ENCODE measurements around the gene CALML6.
"Not testable (repeated sequence)": the region's sequence is repeated elsewhere in the genome, so short reads cannot be mapped to it uniquely, and the experiment has no call there.

The CALML6 gene

DNA sequence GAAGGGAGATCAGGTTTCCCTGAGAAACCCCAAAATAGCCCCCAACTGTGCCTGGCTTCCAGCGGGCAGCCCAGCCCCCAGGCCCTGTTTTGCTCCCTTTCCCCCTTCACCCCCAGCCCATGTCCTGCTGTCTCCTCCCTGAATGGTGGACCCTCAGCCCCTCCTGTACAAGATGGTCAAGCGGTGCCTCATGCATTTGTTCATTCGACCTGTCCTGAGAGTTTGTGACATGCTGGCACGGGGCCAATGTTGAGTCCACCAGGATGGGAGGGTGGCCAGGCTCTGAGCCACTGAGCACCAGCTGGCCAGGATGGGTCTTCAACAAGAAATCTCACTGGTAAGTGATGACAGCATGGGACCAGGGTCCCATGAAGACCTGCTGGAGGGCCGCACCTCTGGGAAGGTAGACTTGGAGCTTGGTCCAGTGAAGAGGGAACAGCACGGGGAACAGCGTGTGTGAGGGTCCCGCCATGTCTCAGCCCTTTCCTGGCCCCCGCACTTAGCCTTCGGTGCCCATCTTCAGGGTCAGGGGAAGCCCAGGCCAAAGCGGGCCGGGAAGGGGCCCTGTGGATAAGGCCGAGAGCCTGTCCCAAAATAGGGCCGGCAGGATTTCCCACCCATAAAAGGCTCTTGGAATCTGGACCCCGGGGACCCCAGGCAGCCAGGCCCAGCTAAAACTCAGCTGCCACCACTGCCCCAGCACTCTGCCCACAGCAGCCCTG, at the start of gene CALML6:
Gene CALML6 (plus strand): TSS at position 290 of the 722 bp plus-strand sequence. CDS start 21 bp downstream, at position 311.
- DNase-seq (ENCODE audit: low spot score) = no peak

- DNase-seq (ENCODE audit: low spot score) = no peak
These were observed 47.9 kb upstream of the CALML6 start for GRCh38 chr1:1867164-1867563.

DNA sequence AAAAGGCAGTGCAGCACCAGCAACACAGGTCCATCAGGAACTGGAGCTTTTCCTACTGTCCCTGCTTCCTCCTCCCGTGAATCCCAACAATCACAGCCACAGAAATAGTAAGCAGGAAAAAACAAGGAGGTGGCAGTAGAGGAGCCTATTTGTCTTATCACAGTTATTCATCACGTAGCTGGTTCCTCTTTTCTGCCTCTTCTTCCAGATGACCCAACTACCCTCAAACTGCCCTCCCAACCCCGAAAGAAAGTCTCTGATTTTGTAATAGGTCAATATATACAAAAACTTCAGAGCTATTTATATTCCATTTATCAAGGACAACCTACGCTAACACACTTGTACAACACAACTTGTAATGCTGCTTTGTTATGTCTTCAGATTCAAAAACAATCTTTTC, 45.6 kb upstream of the CALML6 start:
- no peak for DNase-seq (ENCODE audit: low spot score)

DNA sequence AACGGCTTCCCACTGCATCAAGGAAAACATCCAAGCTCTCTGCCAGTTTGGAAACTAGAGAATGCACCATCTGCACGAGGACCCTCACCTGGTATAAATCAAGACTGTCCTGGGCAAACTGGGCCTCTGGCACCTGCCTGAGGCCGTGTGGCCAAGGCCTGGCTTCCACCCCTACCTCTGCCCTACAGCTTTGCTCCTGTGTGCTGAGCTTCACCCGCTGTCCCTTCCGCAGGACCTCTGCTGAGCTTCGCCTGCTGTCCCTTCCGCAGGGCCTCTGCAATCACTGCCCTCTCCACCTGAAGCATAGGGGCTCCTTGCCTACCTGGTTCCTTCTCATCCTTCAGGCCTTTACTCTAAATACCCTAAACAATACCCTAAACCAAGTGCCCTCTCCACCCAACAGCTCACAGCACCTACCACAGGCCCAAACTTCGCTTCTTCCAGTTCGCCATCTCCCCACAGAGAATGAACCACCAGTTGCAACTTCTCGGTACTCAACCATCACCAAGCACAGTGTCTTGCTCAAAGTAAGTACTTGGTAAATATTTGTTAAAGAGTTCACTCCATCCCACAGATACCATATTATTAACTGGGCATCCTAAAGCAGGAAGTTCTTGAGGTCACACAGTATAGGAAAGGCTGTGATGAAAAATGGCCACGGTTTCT, 42.6 kb upstream of the CALML6 start:
- no peak for DNase-seq (ENCODE audit: low spot score)

- DNase-seq (ENCODE audit: low spot score) = no peak
These were observed 41.9 kb upstream of the CALML6 start for GRCh38 chr1:1873186-1873585.

GRCh38 chr1:1874901-1875300, 40.2 kb upstream of the CALML6 start:
- no peak for DNase-seq (ENCODE audit: low spot score)

GRCh38 chr1:1875932-1876331, 39.1 kb upstream of the CALML6 start:
- DNase-seq (ENCODE audit: low spot score) = no peak

GRCh38 chr1:1876335-1876930, 38.6 kb upstream of the CALML6 start:
- no peak for DNase-seq (ENCODE audit: low spot score)

DNA sequence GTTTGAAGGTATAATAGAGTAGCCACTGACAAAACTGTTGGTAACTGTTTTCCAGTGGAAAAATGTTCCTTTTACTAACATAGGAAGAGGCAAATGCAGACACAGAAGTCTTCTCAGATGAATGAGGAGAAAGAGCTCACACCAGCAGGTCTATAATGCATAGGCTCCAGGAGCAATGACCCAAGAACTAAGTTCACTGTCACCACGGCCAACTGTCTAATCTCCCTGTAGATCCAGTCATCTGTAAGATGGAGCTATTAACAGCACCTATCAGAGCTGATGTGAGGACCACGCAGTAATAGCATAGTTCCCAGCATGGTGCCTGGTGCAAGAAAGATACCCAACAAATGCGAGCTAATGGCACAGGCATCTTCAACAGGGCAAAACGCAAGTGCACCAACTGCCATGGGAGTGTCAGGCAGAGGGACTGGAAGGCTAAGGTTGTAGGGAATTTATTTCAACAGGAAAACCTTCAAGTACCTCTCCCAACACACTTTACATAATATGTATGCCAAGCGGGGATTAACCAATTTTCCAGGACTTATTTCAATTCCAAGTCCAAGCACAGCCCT, 37.1 kb upstream of the CALML6 start:
- DNase-seq (ENCODE audit: low spot score) = no peak

DNA sequence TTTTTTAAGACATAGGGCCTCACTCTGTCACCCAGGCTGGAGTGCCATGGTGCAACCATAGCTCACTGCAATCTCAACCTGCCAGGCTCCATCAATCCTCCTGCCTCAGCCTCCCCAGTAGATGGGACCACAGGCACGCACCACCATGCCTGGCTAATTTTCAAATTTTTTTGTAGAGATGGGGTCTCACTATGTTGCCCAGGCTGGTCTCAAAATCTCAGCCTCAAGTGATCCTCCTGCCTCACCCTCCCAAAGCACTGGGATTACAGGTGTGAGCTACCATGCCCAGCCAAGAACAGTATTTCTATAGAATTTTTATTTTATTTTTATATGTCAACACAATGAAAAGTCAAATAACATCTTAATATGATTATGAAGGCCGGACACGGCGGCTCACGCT, 35.1 kb upstream of the CALML6 start:
- no peak for DNase-seq (ENCODE audit: low spot score)

- no peak for DNase-seq (ENCODE audit: low spot score)
These were observed 34.3 kb upstream of the CALML6 start for GRCh38 chr1:1880617-1881312.

DNA sequence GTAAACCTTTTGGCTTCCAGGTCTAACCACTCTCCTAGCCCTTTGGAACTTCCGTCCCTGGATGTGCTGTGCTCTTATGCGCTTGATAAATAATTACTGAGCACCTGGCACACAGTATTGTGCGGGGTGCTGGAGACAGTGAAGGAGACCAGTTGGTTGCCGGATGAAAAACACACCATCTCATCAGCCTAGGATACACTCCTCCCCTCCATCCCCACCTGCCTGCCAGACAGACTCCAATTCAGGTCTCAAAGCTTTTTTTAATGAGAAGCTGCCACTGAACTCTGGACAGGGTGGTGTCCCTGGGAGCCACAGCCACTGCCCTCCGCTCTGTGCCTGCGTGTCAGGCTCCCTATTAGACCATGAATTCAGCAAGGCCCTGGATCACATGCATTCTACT, 33.3 kb upstream of the CALML6 start:
- DNase-seq (ENCODE audit: low spot score) = no peak

- DNase-seq (ENCODE audit: low spot score) = no peak
These were observed 31.8 kb upstream of the CALML6 start for GRCh38 chr1:1883092-1883873.

- DNase-seq (ENCODE audit: low spot score) = not testable (repeated sequence)
These were observed 31.2 kb upstream of the CALML6 start for GRCh38 chr1:1883890-1884289.

- DNase-seq (ENCODE audit: low spot score) = no peak
These were observed 25.8 kb upstream of the CALML6 start for GRCh38 chr1:1889090-1889750.

GRCh38 chr1:1889847-1890505, 25.1 kb upstream of the CALML6 start:
- no peak for DNase-seq (ENCODE audit: low spot score)

DNA sequence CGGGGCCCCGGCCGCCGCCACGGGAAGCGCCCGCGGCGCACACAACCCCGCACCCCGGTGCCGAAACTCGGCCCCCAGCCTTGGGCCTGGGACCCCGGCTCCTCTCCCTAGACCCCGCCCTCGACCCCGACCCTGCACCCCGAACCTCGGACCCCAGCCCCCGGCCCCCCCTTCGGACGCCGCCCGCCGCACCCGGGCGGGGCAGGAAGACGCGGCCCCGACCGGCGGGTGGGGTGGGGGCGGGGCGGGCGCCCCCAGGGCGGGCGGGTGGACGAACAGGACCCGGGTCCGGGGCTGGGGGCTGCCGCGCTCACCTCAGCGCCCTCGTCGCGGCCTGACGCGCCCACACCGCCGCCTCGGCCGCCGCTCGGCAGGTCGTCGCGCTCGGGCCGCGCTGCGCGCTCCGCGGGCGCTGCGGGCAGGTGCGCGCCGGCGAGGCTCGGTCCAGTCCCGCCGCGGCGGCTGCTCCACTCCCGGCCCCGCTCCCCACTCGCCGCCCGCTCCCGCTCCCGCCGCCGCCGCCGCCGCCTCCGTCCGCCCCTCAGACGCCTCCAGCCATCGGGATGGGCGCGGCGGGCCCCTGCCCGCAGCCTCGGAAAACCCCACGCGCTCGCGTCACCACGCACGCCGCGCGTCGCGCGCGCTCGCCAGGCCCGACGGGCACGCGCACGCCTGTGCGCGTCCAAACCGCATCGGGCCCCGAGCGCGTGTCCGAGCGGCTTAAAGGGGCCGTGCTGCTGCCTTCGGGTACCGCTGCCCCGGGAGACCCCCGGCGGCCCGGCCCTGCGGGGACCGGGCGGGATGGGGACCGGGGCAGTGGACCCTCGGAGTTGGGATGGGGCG, 24.3 kb upstream of the CALML6 start, which contains the start of gene GNB1:
Gene GNB1 (minus strand): TSS at position 582 of the 843 bp plus-strand sequence. CDS start 65,634 bp downstream, outside the sequence.
- peak; percentile 88 for DNase-seq (ENCODE audit: low spot score)

DNA sequence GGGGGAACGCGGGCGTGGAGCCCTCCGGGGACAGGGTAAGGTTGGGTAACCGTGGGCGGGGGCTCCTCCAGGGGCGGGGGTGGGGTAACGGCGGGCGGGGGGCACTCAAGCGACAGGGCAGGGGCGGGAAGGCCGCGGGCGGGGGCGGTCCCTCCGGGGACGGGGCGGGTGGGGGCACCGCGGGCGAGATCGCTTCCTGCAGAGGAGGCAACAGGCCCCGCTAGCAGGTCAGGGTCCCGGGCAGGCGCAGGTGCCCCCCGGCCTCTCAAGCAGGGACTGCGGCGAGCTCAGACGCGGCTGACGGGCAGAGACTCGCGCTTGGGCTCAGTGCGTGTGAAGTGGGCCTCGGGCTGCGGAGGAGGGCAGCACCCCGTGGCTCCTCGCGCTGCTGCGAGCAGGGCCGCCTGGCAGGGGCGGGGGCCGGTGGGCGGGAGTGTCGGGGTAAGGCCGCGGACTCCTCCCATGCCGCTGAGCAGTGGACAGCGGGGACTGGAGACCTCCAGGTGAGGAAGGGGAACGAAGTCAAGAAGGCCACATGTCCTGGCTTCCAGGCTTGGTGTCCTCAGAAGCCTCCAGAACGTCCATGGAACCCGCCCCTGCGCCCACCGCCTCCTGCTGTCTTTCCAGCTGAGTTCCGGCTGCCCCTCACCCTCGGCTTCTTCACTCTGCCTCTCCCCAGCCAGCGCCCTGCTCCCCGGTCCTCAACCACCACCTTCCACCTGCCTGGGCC, 23.5 kb upstream of the CALML6 start:
- DNase-seq (ENCODE audit: low spot score) = peak; percentile 61

Measured in putamen (tissue), 1 donor.